GM21423 (cell line): ENCODE data around the gene FXYD5.
A peak's percentile ranks its signal among the peaks of the same experiment; 100 is the strongest.
"Not testable (repeated sequence)": the region's sequence is repeated elsewhere in the genome, so short reads cannot be mapped to it uniquely, and the experiment has no call there.

Experiments used
- ATAC-seq: cut with Tn5 transposase; IDR thresholded peaks from one replicate; pipeline ENCODE4 v1.9.1; 2021; ENCODE audit warnings: mild to moderate bottlenecking, moderate library complexity; ENCODE audit not compliant: unreplicated experiment

Gene FXYD5

DNA sequence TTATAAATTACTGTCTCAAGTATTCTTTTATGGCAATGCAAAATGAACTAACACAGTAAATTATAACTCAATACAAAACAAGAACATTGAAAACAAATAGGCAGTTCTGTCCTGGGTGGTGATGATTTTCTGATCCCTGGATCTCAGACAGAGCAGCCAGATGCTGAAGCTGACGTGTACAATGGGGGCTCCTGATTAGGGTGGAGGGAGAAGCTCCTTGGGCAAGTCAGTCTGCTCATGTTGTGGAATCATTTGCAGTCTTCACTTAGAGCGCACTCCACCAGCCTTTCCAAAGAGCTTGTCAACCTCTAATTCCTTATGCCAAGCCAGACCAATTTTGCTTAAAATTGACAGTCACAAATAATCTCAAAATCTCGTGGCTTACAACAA is 21.6 kb downstream of the FXYD5 start:
- no peak for ATAC-seq

DNA sequence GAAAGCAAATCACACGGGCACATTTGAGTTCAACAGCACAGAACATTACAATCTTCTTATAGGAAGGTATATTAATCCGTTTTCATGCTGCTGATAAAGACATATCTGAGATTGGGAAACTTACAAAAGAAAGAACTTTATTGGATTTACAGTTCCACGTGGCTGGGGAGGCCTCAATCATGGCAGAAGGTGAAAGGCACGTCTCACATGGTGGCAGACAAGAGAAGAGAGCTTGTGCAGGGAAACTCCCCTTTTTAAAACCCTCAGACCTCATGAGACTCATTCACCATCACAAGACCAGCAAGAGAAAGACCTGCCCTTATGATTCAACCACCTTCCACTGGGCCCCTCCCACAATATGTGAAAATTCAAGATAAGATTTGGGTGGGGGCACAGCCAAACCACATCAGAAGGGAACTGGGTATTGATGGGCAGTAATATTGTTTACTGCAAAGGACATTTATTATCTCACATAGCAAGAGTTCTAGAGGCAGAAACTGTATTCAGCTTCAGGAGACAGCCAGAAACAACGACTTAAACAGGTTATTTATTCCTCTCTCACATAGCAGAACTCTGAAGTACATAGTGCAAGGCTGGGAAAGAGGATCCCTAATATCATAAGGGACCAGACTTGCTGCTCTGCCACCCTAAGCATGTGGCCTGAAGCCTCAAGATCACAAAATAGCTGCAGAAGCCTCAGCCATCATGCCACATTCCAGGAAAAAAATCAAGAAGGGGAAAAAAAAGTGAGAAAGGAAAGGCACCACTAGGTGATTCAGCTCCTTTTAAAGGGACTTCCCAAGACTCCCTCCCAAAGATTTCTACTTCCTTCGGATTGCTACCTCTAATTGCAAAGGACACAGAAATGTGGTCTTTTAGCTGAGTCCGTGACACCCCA is 23.1 kb downstream of the FXYD5 start:
- no peak for ATAC-seq

DNA sequence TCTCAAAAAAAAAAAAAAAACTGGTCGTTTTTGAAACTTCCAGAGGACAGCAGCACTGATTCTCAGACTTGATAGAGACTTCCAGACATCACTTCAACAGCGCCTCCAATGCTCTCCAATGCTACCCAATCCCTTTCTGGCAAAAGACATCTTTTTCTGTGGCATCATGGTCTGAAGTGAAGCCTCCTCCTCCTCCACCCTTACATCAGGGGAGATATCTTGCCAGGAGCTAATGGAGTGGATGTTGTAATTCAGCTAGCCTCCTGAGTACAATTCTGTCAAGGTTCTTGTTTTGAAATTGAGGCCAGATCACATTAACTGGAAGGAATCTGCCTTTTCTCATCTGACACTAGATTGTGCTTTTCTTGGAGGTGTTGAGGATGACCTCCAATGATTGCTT is 24.2 kb downstream of the FXYD5 start:
- ATAC-seq: no peak

DNA sequence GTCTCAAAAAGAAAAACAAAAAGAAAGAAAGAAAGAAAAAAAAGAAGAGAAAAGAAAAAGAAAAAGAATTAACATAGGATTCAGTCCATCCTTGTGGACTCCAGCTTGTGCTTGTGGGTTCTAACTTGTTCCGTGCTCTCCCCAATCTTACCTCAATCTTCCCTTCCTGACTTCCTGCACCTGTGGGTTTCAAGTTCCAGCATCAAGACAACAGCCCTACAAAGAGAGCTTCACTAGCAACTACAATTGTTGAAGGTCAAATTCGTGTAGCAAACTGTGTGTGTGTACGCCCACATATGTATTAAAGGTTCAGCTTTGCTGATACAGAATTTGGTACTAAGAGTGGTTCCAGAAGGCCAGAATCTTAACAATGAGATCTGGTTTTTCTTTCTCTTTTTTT is 25.3 kb downstream of the FXYD5 start:
- no peak for ATAC-seq

DNA sequence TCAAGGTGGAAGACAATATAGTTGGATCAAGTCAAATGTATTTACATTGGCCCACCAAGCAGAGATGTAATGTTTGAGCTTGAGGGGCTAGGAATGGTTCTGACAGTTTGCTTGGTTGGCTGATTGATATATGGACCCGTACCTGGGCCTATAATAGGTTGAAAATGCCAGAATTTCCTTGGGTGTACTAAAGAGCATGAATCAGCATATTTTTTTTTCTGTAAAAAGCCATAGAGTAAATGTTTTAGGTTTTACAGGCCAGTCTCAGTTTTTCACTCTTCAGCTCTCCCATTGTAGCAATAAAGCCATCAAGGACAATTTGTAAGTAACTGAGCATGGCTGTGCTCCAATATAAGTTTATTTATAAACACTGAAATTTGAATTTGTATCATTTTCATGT is 26.9 kb downstream of the FXYD5 start:
- no peak for ATAC-seq

DNA sequence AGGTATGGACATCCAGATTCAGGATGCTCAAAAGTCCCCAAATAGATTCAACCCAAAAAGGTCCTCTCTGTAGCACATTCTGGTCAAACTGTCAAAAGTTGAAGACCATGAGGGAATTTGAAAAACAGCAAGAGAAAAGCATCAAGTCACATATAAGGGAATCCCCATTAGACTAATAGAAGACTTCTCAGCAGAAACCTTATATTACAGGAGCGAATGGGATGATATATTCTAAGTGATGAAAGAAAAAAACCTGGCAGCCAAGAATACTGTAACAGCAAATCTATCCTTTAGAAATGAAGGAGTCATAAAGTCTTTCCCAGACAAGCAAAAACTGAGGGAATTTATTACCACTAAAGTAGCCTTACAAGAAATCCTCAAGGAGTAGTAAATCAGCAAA is 29.7 kb downstream of the FXYD5 start:
- no peak for ATAC-seq

DNA sequence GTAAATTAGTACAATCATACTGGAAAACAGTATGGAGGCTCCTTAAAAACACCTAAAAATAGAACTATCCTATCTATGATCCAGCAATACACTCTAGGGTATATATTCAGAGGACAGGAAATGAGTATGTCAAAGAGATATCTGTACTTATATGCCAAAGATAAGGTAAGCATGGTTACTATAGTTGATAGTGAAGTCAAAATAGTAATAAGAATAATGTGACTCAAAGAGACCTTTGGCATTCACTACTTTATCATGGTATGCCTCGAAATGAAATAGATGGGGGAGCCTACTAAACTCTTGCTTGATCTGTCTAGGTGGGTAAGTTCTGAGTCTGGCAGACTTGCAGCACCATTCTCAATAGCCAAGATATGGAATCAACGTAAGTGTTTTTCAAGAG is 30.3 kb downstream of the FXYD5 start:
- no peak for ATAC-seq

DNA sequence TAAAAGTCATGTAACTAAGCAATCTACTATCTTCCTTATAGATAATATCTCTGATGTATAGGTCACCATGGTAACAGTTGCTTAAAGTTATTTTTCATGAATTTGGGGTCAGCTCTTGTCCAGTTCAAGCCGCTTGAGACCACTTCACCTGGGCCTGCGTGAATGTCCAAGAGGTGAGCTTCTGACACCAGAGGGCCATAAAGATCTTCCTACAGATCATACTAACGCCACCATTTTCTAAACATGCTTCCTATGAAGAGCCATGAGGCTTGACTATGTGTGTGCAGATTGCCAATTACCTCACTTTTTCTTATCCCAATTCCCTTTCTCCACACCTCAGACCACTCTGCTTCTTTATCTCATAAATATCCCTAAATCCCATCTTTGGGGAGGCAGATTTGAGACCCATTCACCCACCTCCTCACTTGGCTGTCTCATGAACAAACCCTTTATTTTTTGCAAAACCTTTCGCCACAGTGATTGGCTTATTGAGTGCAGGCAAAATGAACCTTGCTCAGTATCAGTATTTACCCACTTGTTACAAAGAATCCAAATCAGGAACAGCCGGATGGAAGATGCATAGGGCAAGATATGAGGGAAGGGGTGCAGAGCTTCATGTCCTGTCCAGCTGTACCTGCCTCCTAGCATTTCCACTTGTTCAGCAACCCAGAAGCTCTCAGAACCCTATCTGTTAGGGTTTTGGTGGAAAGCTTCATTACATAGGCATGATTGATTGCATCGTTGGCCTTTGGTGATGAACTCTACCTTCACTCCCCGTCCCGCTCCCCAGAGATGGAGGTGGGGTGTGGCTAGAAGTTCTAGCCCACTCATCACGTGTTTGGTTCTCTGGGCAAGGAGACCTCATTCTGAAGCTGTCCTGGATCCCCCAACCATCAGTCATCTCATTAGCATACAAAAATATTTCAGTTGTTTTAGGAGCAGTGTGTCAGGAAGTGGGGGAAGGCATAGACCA is 39.8 kb downstream of the FXYD5 start:
- no peak for ATAC-seq

DNA sequence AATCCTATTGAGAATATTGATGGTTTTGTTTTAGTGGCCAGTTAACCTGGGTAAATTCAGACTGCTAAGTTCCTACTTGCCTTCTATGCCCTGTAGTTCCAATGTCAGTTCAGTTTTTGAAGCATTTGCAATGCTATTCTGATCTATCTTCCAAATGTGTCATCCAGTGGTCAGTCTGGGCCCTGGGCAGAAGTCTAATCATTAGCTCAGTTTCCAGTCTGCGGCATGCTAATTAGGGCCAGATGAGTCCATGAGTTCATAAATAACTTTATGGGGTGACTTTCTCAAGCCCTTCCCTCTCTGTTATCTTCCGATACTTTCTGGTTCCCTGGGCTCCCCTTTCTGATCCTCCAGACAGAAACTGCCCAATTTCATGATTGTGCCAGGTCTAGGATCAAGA is 41.3 kb downstream of the FXYD5 start:
- ATAC-seq: no peak

DNA sequence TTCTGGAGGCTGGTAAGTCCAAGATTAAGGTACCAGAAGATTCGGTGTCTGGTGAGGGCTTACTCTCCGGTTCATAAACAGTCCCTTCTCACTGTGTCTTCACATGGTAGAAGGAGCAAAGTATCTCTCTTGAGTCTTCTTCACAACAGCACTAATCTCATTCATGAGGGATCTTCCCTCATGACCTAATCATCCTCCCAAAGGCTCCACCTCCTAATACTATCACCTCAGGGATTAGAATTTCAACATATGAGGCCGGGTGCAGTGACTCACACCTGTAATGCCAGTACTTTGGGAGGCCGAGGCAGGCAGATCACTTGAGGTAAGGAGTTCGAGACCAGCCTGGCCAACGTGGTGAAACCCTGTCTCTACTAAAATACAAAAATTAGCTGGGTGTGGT is 42.3 kb downstream of the FXYD5 start:
- not testable (repeated sequence) for ATAC-seq

DNA sequence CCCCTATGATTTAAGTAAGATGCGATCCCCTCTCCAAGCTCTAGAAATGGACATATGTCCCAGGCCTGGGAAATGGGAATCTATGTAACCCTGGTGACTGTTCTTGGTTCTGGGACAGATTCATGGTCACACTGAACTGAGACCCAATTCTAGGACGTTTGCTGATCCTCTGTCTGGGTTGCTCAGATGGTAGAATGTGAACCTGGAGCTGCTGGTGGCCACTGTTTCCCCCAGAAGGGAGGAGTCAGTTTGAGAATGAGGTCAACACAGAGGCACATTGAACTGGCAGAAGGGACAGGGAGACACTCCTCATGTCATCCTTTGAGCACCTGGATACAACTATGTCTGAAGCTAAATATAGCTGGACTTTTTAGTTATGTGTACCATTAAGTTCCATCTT is 44.9 kb downstream of the FXYD5 start:
- ATAC-seq: no peak

DNA sequence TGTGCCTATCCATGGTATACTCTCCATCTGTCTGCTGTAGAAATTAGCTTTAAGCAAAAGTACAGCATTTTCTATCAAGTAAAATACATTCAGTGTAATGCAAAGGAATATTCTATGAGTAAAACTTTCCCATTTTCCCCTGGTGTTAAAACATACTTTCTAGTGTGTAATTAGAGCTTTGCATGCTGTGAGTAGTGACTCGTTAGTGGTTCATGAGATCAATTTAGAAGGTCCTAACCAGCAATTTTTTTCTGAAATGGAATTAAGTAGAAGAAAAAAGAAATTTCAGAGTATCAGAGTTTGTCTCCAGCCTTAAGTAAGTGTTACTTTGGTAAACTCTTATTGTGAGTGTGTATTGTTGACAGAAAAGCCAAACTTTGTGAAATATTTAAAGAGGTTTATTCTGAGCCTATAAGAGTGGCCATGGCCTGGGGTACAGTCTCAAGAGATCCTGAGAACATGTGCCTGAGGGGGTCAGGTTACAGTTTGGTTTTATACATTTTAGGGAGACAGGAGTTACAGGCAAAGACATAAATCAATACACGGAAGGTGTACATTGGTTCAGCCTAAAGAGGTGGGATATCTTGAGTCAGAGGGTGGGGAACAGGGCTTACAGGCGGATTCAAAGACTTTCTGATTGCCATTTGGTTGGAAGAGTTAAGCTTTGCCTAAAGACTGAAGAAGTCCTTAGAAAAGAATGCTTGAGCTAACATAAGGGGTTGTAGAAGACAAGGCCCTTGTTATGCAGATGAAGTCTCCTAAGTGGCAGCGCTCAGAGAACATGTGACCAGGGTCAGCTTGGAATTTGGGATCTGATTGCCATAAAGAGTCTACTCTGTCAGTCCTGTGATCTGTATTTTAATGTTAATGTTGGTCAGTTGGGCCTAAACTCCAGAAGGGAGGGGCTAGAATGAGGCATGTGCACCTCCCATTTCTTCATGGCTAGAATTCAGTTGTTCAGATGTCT is 48.5 kb downstream of the FXYD5 start:
- no peak for ATAC-seq

DNA sequence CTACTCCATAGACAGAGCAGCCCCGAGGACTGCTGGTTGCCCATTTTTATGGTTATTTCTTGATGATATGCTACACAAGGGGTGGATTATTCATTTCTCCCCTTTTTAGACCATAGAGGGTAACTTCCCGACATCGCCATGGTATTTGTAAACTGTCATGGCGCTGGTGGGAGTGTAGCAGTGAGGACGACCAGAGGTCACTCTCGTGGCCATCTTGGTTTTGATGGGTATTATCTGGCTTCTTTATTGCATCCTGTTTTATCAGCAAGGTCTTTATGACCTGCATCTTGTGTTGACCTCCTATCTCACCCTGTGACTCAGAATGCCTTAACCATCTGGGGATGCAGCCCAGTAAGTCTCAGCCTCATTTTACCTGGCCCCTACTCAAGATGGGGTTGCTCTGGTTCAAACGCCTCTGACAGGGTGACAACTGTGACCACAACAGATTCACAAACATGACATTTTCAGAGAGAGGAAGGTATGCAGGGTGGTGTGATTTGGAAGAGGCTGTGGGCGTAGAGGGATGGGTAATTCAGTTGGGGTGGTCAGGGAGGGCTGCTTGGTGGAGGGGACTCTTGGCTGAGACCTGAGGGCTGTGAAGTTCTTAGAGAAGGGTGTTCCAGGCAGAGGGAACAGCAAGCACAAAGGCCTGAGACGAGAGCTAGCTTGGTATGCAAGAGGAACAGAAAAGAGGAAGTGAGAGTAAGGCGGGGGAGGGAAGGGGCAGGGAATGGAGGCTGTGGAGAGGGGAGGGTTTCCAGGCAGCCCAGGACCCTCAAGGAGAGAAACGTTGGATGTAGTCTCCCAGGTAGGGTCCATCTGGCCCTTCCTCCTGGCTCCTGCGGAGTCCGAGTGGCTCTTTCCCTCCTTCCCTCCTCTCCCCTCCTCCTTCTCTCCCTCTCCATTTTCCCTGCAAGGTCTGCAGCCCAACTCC is 50.5 kb downstream of the FXYD5 start:
- peak; percentile 78 for ATAC-seq

DNA sequence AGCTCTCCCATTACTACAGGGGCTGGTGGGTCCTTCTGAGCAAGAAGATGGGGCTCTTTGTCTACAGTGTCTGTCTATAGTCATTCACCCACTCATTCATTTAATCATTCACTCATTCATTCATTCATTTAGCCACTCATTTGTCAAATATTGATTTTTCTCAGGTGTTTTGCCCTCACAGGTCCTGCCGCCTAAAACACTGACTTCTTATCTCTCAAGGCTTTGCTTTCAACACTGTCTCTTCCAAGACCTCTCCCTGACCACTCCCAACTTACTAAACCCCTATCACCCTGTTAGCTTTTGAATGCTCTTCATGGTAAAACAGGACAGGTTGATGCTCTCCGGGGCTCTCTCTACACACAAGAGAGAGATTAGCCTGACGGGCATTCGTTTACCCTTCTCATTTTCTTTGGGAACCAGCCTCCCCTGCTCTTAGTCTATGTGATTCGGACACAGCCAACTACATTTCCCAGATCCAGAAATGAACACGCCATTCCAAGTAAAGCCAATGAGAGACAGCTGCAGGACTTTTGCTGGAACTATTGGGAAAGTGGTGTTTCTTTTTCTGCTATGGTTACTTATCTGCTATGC is 51.3 kb downstream of the FXYD5 start:
- peak; percentile 19 for ATAC-seq

DNA sequence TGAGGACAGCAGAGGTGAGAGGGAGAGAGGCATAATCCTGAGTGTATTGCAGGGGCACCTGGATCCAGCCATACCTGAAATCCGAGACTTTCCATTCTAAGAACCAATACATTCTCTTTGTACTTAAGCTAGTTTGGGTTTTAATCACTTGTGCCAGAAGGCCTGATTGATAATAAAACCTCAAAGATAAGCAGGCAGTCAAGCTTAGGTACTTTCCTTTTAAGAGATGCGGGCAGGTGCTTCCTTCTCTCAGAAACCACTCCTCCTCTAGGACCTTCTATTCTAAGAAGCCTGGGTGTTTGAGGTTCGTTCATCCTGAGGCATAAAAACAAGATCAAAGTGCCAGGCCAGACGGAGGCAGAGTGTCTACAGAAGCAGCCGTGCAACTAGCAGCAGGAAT is 51.8 kb downstream of the FXYD5 start:
- ATAC-seq: no peak

DNA sequence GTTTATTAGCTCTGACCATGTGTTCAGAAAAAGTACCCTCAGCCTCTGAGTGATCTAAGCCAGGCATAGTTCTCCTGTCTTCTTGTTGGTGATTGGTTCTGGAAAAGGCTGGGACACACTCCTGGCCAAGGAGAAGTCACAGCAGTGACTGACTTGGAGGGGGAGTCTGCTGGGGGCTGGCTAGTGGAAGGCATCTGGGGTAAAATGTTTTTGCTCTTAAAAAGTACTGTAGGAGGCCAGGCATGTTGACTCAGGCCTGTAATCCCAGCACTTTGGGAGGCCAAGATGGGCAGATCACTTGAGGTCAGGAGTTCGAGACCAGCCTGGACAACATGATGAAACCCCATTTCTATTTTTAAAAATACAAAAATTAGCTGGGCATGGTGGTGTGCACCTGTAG is 52.3 kb downstream of the FXYD5 start:
- ATAC-seq: no peak

DNA sequence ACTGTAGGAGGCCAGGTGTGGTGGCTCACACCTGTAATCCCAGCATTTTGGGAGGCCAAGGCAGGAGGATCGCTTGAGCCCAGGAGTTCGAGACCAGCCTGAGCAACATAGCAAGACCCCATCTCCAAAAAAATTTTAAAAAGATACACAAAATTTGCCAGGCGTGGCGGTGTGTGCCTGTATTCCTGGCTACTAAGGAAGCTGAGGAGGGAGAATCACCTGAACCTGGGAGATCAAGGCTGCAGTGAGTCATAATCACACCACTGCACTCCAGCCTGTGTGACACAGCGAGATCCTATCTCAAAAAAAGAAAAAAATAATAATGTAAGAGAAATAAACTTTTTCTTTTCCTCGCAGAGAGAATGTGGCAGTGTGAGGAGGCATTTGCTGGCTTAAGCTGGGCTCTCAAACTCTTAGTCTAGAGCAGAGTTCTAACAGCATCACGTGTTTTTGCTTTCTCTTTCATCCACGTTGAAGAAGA is 52.9 kb downstream of the FXYD5 start:
- ATAC-seq: no peak

DNA sequence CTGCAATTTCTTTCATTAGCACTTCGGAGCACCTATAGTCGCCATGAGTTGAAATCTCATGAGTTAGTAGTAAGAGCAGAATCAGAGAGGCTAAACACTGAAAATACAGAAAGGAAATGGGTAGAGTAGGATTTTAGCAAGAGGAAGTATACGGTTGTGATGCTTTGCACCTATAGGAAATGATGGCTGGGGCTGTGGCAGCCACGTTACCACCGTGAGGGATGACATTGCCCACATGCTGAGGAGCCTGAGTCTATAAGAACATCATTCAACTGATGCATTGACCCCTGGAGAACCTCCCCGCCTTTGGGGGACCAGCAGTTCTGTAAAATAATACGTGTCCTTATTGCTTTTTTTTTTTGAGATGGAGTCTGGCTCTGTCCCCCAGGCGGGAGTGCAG is 53.6 kb downstream of the FXYD5 start:
- no peak for ATAC-seq

DNA sequence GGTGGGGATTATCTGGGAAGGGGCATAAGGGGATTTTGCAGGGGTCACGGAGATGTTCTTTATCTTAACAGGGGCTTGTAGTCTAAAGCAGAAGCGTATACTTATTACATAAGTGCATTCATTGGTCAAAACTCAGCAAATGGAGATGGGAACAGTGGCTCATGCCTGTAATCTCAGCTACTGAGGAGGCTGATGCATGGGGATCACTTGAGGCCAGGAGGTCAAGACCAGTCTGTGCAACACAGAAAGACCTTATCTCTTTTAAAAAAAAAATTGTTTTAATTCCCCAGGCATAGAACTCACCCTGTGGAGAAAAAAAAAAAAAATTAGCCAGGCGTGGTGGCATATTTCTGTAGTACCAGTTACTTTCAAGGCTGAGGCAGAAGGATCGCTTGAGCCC is 55.1 kb downstream of the FXYD5 start:
- ATAC-seq: no peak
